Ishikawa (cell line): Measurements from ENCODE around the gene PKD1.

Experiments
- CEBPB ChIP-seq: IDR thresholded peaks from 2 replicates; pipeline ENCODE4 v1.6.1; 2012
- EP300 ChIP-seq: IDR thresholded peaks from 2 replicates; pipeline ENCODE4 v1.6.1; 2012; ENCODE audit warnings: borderline replicate concordance
- NFIC ChIP-seq: IDR thresholded peaks from 2 replicates; pipeline ENCODE4 v1.6.1; 2012
- TAF1 ChIP-seq: IDR thresholded peaks from 2 replicates; pipeline ENCODE4 v1.6.1; 2012; ENCODE audit warnings: low read depth, mild to moderate bottlenecking
- YY1 ChIP-seq: IDR thresholded peaks from 2 replicates; pipeline ENCODE4 v1.6.1; 2012; ENCODE audit warnings: low read depth
- ZBTB7A ChIP-seq: IDR thresholded peaks from 2 replicates; pipeline ENCODE4 v1.6.1; 2012; ENCODE audit warnings: low read depth
- TF ChIP-seq, protein P1 (sequence below): IDR thresholded peaks from 2 replicates; pipeline ENCODE4 v1.6.1; 2012

DNA sequence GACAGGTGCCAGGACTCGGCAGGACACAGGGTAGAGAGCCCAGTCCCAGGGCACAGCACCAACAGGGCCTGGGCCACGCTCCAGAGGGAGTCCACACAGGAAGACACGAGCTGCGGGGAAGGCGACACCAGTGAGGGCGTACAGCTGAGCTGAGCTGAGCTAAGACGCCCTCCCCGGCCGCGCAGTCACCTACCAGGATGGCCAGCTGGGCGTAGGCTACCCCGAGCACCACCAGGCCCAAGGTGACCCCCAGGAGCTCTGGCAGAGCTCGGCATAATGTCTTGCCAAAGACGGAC, 45.3 kb downstream of the PKD1 start:
- TF ChIP-seq, protein P1, sequence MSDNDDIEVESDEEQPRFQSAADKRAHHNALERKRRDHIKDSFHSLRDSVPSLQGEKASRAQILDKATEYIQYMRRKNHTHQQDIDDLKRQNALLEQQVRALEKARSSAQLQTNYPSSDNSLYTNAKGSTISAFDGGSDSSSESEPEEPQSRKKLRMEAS, result no peak
- no peak for TF ChIP-seq CEBPB
- TF ChIP-seq EP300, result no peak
- no peak for TF ChIP-seq TAF1
- TF ChIP-seq ZBTB7A, result no peak
- TF ChIP-seq YY1, result no peak
- TF ChIP-seq NFIC, result no peak
